Activated B cell treated with CpG ODN at 0.5 μM for 24 hours (primary cell): Measurements from ENCODE around the gene EPHB2. TPM values are rescaled to one million over a fixed set of nuclear protein-coding genes. Genes with fewer than 3 reads are reported as not detected.
A peak's percentile ranks its signal among the peaks of the same experiment; 100 is the strongest.

Experiments
- ATAC-seq: fragments of 200-7000 bp; cut with Tn5 transposase; one replicate; pipeline ENCODE4 v1.10.0; 2021; ENCODE audit warnings: low read depth, mild to moderate bottlenecking, moderate library complexity
- CTCF ChIA-PET: fragments of 350-600 bp; sonication (Branson Sonifier 250); formaldehyde crosslinking; loops from one replicate; lab custom pipeline; 2021; ENCODE audit warnings: antibody characterized with exemption; lab: Charles Lee
- POLR2A ChIA-PET: fragments of 350-600 bp; sonication (Branson Sonifier 250); formaldehyde crosslinking; loops from one replicate; lab custom pipeline; 2021; ENCODE audit warnings: antibody characterized with exemption; lab: Charles Lee
- DNase-seq: peaks from one replicate; pipeline ENCODE4 v3.0.0; 2022
- H3K27ac Mint-ChIP-seq: one replicate; pipeline ENCODE4 v1.8.0; 2020; ENCODE audit warnings: mixed read lengths
- H3K27me3 Mint-ChIP-seq: one replicate; pipeline ENCODE4 v1.8.0; 2021; ENCODE audit warnings: mixed read lengths
- H3K36me3 Mint-ChIP-seq: one replicate; pipeline ENCODE4 v1.8.0; 2021; ENCODE audit warnings: low read depth, mixed read lengths
- H3K4me1 Mint-ChIP-seq: one replicate; pipeline ENCODE4 v1.8.0; 2021; ENCODE audit warnings: mixed read lengths
- H3K4me3 Mint-ChIP-seq: one replicate; pipeline ENCODE4 v1.8.0; 2020; ENCODE audit warnings: mild to moderate bottlenecking, mixed read lengths
- H3K9me3 Mint-ChIP-seq: one replicate; pipeline ENCODE4 v1.8.0; 2020; ENCODE audit warnings: mixed read lengths
- intact Hi-C: fragments of 100-400 bp; cut with micrococcal nuclease; formaldehyde crosslinking; loops from one replicate; pipeline ENCODE4 v1.15.1; 2024
- total RNA-seq: library from RNA; stranded (reverse); gene quantifications from 2 replicates; pipeline ENCODE4 v1.2.3, GENCODE V29; 2022
- TF ChIP-seq, protein P1 (sequence below): fragments of 200-600 bp; IDR thresholded peaks from one replicate; pipeline ENCODE4 v1.8.0; 2022; ENCODE audit warnings: antibody characterized with exemption, mild to moderate bottlenecking

The EPHB2 gene
- total RNA-seq: 0.13 and 0.37 TPM in 2 replicates

DNA sequence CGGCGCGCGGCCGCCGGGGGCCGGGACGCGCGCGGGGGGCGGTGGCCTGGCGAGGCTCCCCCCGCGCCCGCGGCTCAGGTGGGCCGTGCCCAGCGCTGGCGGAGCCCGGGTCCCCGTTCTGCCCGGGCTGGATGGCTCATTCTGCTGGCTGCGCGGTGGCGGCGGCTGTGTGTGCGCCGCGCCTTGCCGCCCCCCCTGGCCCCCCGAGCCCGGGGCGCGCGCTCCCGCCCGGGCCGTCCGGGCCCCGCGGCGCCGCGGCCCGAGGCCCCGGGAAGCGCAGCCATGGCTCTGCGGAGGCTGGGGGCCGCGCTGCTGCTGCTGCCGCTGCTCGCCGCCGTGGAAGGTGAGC is at the start of gene EPHB2:
TSS of gene EPHB2 (plus strand) at position 139 of the 349 bp plus-strand sequence. CDS start at position 283, 144 bp downstream.
- ChIA-PET CTCF (no interaction called here), POLR2A (no interaction called here)
- Mint-ChIP-seq H3K4me3 (peak within 1 kb of the TSS; percentile 56), H3K27me3 (peaks cover 59% of the 10 kb centered on the region), H3K4me1 (peaks cover 15% of the 10 kb centered on the region), H3K27ac (no peak within 1 kb of the TSS), H3K36me3 (no peaks in the 10 kb centered on the region), H3K9me3 (no peaks in the 10 kb centered on the region)
- peak; percentile 63 for ATAC-seq
- intact Hi-C loops: no loop called here
- no peak for DNase-seq
- TF ChIP-seq, protein P1, sequence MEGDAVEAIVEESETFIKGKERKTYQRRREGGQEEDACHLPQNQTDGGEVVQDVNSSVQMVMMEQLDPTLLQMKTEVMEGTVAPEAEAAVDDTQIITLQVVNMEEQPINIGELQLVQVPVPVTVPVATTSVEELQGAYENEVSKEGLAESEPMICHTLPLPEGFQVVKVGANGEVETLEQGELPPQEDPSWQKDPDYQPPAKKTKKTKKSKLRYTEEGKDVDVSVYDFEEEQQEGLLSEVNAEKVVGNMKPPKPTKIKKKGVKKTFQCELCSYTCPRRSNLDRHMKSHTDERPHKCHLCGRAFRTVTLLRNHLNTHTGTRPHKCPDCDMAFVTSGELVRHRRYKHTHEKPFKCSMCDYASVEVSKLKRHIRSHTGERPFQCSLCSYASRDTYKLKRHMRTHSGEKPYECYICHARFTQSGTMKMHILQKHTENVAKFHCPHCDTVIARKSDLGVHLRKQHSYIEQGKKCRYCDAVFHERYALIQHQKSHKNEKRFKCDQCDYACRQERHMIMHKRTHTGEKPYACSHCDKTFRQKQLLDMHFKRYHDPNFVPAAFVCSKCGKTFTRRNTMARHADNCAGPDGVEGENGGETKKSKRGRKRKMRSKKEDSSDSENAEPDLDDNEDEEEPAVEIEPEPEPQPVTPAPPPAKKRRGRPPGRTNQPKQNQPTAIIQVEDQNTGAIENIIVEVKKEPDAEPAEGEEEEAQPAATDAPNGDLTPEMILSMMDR: no peak

DNA sequence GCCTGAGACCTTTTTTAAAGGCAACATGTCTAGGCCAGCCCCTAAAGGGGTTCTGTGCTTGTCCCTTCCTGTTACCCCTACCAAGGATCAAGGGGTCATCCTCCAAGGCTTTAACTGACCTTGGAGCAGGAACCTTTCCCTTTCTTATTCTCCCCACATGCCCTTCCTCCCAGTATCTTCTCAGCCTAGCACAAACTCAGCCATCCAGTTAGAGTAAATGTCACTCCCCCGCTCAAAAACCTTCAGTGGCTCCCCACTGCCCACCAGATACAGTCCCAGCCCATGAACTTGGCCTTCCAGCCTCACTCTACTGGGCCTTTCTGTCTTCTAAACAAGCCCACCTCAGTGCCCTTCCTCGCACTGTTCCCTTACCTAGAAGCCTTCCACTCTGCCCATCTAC is 48.8 kb upstream of the EPHB2 start:
- POLR2A ChIA-PET: no interaction called here

DNA sequence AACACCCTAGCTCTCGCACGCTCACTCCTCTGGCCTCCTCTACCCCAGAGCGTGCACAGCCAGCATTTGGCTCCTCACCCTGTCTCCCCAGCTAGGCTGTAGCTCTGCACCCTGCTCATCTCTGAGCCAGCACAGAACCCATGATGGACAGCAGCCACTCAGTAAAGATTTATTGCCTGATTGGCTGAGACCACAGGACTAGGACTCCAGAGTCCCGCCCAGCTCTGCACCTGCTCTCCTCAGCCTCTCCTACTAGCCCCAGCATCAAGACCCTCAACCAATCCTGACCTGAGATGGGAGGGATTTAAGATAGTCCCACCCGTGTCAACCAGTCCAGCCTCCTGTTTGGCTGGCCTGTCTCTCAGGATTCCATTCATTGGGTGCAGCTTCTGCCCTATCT is 48.3 kb upstream of the EPHB2 start:
- intact Hi-C loops: no loop called here
- TF ChIP-seq, protein P1: no peak
- POLR2A ChIA-PET: no interaction called here
- CTCF ChIA-PET: no interaction called here
- DNase-seq (no peak), ATAC-seq (peak; percentile 49)
- H3K4me1 Mint-ChIP-seq: no peaks in the 10 kb centered on the region
- H3K27me3 Mint-ChIP-seq: peaks cover 15% of the 10 kb centered on the region
- H3K9me3 Mint-ChIP-seq: no peaks in the 10 kb centered on the region
- H3K27ac Mint-ChIP-seq: no peak overlapping the region
- H3K4me3 Mint-ChIP-seq: no peak overlapping the region
- no peaks in the 10 kb centered on the region for H3K36me3 Mint-ChIP-seq

More for the DNA sequence above, 48.8 kb upstream of the EPHB2 start:
- TF ChIP-seq, protein P1: no peak
- ATAC-seq (no peak), DNase-seq (no peak)
- no peaks in the 10 kb centered on the region for H3K9me3 Mint-ChIP-seq
- peaks cover 15% of the 10 kb centered on the region for H3K27me3 Mint-ChIP-seq
- no peaks in the 10 kb centered on the region for H3K4me1 Mint-ChIP-seq
- intact Hi-C loops: no loop called here
- H3K4me3 Mint-ChIP-seq: no peak overlapping the region
- no peak overlapping the region for H3K27ac Mint-ChIP-seq
- no peaks in the 10 kb centered on the region for H3K36me3 Mint-ChIP-seq
- CTCF ChIA-PET: no interaction called here

DNA sequence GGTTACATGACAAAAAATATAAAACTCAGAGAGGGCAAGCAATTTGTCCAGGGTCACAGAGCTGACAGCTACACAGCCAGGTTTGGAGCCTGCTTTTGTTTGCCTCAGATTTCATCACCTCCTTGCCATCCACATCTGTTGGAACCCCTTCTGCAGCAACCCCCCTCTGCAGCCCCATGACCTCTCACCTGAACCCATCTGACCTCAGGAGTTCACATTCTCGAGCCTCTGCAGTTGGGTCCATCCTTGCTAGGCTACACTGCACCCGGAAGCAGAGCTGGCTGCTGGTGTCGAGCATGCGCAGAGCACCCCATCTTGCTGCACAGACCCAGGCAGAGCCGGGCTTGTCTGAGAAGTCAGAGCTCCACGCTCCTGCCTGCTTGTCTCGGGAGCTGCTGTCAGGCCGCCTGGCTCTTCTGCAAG is 47.6 kb upstream of the EPHB2 start:
- no peak for DNase-seq
- H3K27me3 Mint-ChIP-seq: peaks cover 15% of the 10 kb centered on the region
- no peaks in the 10 kb centered on the region for H3K36me3 Mint-ChIP-seq
- no peak for ATAC-seq
- POLR2A ChIA-PET: no interaction called here
- TF ChIP-seq, protein P1: no peak
- H3K4me3 Mint-ChIP-seq: no peak overlapping the region
- H3K4me1 Mint-ChIP-seq: no peaks in the 10 kb centered on the region
- no peak overlapping the region for H3K27ac Mint-ChIP-seq
- CTCF ChIA-PET: no interaction called here
- no peaks in the 10 kb centered on the region for H3K9me3 Mint-ChIP-seq
- intact Hi-C loops: no loop called here

DNA sequence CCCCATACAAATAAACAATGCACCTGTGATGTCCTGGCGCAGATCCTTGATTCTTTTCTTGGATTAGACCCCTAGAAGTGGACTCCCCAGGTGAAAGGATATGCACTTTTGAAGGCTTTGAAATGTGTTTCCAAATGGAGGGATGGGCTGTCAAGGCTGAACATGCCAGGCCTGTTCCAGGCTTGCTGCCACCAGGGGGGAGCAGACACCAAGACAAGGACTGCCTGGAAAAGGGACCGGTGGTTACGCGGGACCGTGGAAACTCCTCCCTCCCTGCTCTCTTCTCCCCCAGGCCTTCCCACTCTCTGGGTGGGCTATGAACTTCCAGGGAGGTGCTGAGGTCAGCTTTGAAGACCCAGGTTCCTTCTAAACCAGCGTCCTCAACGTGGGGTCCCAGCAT is 44.9 kb upstream of the EPHB2 start:
- H3K4me1 Mint-ChIP-seq: no peaks in the 10 kb centered on the region
- ChIA-PET CTCF (no interaction called here), POLR2A (no interaction called here)
- intact Hi-C loops: no loop called here
- no peak overlapping the region for H3K4me3 Mint-ChIP-seq
- no peaks in the 10 kb centered on the region for H3K9me3 Mint-ChIP-seq
- peaks cover 11% of the 10 kb centered on the region for H3K27me3 Mint-ChIP-seq
- TF ChIP-seq, protein P1: no peak
- H3K27ac Mint-ChIP-seq: no peak overlapping the region
- ATAC-seq: no peak
- no peak for DNase-seq
- H3K36me3 Mint-ChIP-seq: no peaks in the 10 kb centered on the region
